ENCODE measurements around the gene SULT1A1.

DNA sequence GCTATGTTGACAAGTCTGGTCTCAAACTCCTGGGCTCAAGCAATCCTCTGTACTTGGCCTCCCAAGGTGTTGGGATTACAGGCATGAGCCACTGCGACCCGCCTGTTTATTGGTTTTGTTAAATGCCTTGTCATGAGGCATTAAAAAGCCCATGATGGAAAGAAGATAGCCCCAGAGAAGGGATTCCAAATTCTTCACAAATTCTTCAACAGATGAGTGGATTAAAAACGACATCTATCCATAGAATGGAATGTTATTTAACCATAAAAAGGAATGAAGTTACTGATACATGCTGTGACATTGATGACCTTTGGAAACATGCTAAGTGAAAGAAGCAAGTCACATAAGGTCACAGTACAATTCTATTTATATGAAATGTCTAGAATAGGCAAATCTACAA is 51.4 kb downstream of the SULT1A1 start:
- TF ChIP-seq, protein P1, sequence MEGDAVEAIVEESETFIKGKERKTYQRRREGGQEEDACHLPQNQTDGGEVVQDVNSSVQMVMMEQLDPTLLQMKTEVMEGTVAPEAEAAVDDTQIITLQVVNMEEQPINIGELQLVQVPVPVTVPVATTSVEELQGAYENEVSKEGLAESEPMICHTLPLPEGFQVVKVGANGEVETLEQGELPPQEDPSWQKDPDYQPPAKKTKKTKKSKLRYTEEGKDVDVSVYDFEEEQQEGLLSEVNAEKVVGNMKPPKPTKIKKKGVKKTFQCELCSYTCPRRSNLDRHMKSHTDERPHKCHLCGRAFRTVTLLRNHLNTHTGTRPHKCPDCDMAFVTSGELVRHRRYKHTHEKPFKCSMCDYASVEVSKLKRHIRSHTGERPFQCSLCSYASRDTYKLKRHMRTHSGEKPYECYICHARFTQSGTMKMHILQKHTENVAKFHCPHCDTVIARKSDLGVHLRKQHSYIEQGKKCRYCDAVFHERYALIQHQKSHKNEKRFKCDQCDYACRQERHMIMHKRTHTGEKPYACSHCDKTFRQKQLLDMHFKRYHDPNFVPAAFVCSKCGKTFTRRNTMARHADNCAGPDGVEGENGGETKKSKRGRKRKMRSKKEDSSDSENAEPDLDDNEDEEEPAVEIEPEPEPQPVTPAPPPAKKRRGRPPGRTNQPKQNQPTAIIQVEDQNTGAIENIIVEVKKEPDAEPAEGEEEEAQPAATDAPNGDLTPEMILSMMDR (IDR thresholded peaks at IDR 0.05; ENCODE audit: poor library complexity), result no peak
- no peak for TF ChIP-seq EZH2 (IDR thresholded peaks at IDR 0.05; ENCODE audit: borderline replicate concordance)
- TF ChIP-seq EZH2phosphoT487 (IDR thresholded peaks at IDR 0.05; ENCODE audit: low read depth, severe bottlenecking, unreplicated experiment), result no peak

Measured in hepatocyte (in vitro differentiated cells).